Epithelial cell of prostate (primary cell): ENCODE results near the gene HOXB7.

Source experiments
- DNase-seq: peaks from one replicate; pipeline ENCODE4 v3.0.0-alpha.2; 2011; ENCODE audit warnings: low read depth, low spot score
- H3K27ac ChIP-seq: fragments of 450-650 bp; 2 replicates; pipeline ENCODE4 v1.5.1; 2017; ENCODE audit warnings: mild to moderate bottlenecking

HOXB7 gene

GRCh38 chr17:48597778-48598631 is 12.8 kb downstream of the HOXB7 start:
- H3K27ac ChIP-seq = no peak overlapping the region
- no peak for DNase-seq

DNA sequence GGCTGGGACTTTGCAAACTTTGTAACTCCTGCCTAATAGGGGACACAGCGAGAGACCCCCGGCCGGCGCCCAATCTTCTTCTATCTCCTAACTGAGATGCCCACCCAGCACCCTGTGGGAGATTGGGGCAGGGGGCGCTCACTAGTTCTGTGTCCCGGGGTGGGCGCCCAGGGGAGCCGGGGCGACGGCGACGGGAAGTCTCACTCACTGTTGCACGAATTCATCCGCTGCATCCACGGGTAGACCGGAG is 13.4 kb downstream of the HOXB7 start:
- no peak overlapping the region for H3K27ac ChIP-seq
- no peak for DNase-seq

DNA sequence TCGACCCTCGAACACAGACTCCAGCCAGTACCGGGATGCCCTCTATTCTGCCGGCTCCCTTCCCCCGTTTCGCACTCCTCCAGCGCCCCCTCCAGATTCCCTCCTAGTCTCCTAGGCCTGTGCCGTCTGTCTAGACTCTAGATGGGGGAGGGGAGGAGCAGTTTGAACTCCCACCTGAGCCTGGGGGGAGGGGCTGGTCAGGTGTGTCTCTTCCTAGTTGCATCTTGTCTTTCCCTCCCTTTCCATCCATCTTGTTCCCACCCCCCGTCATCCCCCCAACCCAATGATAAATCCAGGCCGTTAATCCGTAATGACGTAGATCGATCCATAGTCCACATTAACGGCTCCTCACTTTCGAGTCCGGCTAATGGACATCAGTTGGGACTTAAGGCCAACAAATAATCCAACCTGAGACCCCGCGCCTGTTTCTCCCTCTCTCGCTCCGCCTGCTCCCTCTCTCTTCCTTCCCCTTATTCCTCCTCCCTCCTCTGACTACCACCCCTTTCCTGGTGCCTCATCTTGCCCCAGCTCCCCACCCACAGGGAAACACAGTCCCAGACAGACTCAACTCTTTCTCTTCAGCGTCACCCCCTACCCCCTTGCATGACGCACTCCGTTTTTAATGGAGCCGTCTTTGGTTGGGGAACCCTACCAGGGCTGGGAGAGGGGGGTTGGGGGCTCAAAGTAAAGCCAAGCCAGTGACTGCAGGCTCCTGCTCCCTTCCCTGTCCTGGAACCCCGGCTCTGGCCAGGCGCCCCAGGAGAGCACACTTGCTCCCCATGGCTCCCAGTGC is 13.9 kb downstream of the HOXB7 start:
- H3K27ac ChIP-seq = no peak overlapping the region
- no peak for DNase-seq

DNA sequence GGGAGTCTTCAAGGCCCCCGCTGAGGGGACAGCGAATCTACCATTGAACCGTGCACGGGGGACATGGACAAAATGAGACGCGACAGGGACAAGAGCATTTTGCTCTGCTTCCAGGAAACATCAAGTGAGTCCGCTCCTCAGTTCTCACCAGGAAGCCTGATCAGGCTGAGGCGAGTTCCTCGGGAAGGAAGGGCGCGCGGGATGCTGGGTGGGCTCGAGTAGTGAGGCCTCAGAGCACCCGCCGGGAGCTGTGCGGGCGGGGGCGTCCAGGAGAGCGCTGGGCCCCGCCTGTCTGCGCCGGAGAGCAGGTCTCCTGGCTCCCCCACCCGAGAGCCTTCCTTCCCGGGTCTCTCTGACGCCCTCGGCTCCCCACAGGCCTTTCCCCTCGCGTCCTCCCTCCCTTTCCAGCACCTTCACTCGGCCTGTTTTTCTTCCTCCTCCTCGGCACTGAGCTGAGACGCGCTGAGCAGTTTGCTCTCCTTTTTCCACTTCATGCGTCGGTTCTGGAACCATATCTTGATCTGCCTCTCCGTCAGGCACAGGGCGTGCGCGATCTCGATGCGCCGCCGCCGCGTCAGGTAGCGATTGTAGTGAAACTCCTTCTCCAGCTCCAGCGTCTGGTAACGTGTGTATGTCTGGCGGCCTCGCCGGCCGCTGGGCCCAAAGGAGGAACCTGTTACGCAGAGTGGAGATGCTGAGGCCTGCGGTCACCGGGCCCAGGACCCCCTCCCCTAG is 14.7 kb downstream of the HOXB7 start:
- no peak for DNase-seq

DNA sequence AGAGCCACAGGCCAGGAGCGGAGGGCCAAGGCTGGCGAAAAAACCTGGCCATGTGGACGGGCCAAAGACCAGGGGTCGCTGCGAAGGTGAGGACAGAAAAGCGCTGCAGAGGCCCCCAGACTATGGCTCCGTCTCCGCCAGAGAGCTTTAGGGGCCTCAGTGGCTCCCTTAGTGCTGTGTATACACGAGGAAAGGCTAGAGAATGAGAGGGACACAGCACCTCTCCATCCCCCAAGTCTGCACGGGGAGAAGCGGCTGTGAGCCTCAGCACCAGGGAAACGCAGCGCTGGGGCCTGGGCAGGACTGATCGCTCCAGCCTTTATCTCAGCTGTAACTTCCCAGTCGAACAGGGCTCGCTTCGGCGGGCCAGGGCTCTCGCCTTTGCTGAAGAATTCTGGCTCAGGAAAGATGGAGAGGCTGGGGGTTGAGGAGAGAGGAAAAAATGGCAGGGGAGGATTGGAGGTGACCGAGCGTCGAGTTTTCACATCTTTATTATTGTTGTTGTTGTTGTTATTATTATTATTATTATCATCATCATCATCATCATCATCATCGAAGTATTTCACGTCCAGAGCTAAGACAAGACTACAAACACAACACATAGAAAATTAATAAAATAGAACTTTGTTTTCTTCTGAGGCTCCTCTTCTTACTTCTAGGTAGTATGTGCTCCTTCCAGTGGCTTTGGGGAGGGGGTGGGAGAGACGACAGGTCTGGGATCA is 15.4 kb downstream of the HOXB7 start:
- no peak for DNase-seq
- H3K27ac ChIP-seq = no peak overlapping the region

More for the DNA sequence above, 14.7 kb downstream of the HOXB7 start:
- H3K27ac ChIP-seq = no peak overlapping the region

DNA sequence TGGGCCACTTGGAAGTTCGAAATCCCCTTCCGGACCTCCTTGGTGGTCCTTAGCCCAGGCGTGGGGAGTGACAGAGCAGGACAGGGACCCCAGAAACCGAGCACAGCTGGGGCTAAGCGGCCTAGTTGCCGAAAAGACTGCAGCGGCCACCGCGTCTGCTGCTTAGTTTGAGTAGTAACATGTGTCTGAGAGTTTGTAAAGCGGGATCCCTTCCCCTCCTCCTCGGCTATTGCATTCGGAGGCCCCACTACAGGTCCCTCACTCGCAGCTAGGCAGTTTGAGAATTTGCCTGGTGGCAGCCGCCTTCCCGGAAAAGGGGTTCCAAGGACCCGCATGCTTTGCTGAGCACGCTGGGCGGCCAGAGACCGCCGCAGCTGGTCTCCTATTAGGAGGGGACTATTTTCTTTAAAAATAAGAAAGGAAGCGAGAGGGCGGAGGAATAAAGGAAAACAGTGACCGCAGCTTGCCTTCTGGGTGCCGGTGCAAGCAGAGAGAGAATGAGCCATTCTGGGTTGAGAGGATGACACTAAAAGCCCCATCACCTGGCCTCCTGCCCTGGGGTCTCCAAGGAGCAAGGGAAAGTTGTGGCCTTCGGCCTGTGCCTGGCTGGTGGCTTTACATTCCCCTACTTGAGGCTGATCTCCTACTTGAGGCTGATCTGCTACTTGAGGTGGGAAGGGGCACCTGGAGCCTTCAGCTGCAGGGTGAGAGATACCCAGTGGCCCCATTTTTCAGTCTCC is 16.1 kb downstream of the HOXB7 start:
- DNase-seq = no peak
- no peak overlapping the region for H3K27ac ChIP-seq

DNA sequence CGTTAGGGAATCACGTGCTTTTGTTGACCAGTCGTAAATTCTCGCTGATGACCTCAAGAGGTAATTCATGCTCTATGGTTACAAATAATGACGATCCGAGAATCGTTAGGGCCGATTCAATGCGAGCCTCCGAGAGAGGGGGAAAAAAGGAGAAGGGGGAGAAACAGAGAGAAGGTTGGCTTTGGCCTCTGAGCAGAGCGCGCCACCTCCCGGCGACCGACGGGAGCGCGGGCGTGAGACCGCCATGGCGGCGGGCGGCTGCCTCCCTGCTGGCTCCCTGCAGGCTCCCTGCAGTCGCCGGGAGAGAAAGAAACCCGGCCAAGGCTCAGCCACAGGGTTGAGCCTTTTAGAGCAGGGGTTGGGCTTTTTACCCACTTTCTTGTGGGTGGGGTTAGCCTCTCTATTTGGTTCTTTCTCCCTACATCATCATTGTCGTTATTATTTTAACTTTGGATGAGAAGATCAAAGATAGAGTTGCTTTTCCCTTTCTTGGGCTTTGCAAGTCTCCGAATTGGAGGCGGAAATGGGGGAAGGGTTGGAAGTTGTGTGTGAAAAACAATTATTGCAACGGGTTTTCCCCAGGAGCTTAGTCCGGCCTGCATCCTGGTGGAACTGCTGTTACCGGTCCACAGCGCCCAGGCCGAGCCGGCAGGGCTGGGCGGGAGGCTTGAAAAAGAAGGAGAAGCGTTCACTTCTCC is 16.8 kb downstream of the HOXB7 start:
- H3K27ac ChIP-seq = no peak overlapping the region
- DNase-seq = no peak

DNA sequence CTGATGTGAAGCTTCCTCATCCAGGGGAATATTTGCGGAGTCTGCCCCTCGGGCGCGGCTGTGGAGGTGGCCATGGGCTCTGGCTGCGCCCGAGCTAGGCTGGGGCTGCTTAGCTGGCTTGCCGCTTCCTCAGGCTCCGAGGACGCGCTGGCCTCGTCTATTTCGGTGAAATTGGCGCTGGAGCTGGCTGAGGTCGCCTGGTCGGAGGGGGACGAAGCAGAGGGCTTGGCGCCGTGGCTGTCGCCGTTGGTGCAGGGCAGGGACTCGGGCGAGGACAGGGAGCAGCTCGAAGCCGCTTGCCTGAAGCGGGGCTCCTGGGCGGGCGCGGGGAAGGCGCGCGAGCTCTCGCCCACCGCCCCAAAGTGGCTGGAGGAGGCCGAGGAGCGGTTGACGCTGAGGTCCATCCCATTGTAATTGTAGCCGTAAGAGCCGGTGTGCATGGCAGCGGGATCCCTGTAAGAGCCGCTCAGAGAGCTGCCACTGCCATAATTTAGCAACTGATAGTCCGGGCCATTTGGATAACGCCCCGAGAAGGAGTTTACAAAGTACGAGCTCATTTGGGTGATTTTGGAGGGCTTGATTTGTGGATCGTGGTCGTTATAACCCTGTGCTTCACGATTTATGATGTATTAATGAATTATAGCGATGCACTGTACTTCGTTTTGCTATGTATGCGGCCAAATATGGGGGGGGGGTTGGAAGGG is 17.5 kb downstream of the HOXB7 start, which contains the start of gene HOXB5:
Gene HOXB5 (minus strand): TSS at position 654 of the 704 bp plus-strand sequence. CDS start 97 bp downstream, at position 557.
- no peak for DNase-seq
- H3K27ac ChIP-seq = no peak within 1 kb of the TSS

DNA sequence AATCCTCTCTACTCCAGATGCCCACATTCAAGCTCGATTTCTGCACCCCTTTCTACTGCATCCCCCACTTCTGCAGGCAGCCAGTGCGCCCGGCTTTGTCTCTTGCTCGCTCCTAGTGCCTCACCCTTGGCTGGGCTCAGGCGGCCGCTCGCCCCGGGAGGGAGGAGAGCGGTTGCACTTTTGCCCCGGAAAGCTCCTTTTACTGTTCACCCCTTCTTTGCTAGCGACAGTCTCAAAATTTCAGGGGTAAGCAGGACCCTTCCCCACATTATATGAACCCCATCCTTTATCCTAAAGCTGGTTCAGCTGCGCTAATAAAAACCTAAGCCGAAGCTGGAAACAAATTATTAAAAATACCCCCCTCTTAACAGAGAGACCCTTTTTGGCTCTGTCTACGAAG is 18.2 kb downstream of the HOXB7 start:
- no peak overlapping the region for H3K27ac ChIP-seq
- DNase-seq = no peak

- DNase-seq = no peak
- H3K27ac ChIP-seq = no peak overlapping the region
Measured at GRCh38 chr17:48592057-48592514, 18.7 kb downstream of the HOXB7 start.

- no peak overlapping the region for H3K27ac ChIP-seq
Measured at GRCh38 chr17:48591255-48592056, 19.4 kb downstream of the HOXB7 start.

GRCh38 chr17:48590607-48591161 is 20.1 kb downstream of the HOXB7 start:
- no peak for DNase-seq
- H3K27ac ChIP-seq = no peak overlapping the region

More at GRCh38 chr17:48591255-48592056, 19.4 kb downstream of the HOXB7 start:
- no peak for DNase-seq

GRCh38 chr17:48589831-48590606 is 20.8 kb downstream of the HOXB7 start, which contains the start of gene HOXB3:
Gene HOXB3, minus strand, starts transcription at chr17:48590241. Its CDS starts 37,767 bp downstream, at chr17:48552474.
- DNase-seq = no peak
- no peak within 1 kb of the TSS for H3K27ac ChIP-seq

- no peak overlapping the region for H3K27ac ChIP-seq
- DNase-seq = no peak
Measured at GRCh38 chr17:48589060-48589830, 21.6 kb downstream of the HOXB7 start.

GRCh38 chr17:48588528-48588927 is 22.3 kb downstream of the HOXB7 start:
- DNase-seq = no peak
- no peak overlapping the region for H3K27ac ChIP-seq

DNA sequence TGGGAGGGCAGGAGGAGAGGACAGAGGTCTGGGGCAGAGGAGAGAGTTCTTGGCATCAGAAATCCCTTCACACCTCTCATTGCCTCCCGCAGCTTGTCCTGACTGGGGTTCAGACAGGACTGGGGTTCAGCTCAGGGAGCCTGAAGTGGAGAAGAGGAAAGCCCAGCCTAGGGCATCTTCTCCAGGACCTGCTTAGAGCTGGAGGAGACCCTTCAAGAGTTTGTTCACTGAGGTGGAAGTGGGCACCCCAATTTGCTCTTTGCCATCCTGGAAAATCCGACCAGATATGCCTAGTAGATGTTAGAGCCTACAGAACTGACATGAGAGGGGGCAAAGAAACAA is 22.8 kb downstream of the HOXB7 start:
- no peak for DNase-seq
- no peak overlapping the region for H3K27ac ChIP-seq
